A673 (cell line): Measurements from ENCODE around the gene EP300.

Experiments
- EZH2 ChIP-seq: fragments of 200-600 bp; sonication (generic); IDR thresholded peaks from 2 replicates; pipeline ENCODE4 v1.6.1; 2017; ENCODE audit warnings: borderline replicate concordance, low read depth, mild to moderate bottlenecking, mixed read lengths, antibody characterized with exemption, low read length; ENCODE audit not compliant: poor library complexity, severe bottlenecking
- TF ChIP-seq, protein P1 (sequence below): fragments of 300-800, 200-600 bp; sonication (generic); conservative IDR thresholded peaks from 2 replicates; pipeline ENCODE4 v1.5.1; 2017; ENCODE audit warnings: low read depth, mild to moderate bottlenecking, antibody characterized with exemption, low read length, moderate library complexity, mixed read lengths

DNA sequence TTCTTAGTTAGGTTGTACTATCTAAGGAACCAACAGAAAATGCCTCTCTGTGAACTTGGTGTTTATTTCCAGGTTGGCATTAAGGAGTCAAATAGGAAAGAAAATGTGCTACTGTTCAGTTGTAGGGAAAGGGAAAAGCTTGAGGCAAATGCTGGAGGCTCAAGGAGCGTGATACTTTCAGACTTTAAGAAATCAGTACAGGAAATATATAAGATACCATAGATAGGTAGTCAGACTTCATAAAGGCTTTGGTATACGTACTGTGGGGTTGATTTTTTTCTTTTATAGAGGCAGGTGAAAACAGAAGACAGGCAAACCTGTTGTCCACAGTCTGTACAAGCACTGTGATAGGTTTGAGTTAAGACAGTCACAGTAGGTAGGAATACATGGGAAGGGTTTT is 30.8 kb downstream of the EP300 start:
- TF ChIP-seq, protein P1, sequence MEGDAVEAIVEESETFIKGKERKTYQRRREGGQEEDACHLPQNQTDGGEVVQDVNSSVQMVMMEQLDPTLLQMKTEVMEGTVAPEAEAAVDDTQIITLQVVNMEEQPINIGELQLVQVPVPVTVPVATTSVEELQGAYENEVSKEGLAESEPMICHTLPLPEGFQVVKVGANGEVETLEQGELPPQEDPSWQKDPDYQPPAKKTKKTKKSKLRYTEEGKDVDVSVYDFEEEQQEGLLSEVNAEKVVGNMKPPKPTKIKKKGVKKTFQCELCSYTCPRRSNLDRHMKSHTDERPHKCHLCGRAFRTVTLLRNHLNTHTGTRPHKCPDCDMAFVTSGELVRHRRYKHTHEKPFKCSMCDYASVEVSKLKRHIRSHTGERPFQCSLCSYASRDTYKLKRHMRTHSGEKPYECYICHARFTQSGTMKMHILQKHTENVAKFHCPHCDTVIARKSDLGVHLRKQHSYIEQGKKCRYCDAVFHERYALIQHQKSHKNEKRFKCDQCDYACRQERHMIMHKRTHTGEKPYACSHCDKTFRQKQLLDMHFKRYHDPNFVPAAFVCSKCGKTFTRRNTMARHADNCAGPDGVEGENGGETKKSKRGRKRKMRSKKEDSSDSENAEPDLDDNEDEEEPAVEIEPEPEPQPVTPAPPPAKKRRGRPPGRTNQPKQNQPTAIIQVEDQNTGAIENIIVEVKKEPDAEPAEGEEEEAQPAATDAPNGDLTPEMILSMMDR: no peak
- TF ChIP-seq EZH2: no peak
